Retinal pigment epithelial cell (primary cell): ENCODE results near the gene EPX.

Experiments
- DNase-seq: peaks from one replicate; pipeline ENCODE4 v3.0.0-alpha.2; 2010; ENCODE audit warnings: low read depth
- H3K4me3 ChIP-seq: 2 replicates; pipeline ENCODE4 v1.5.1; 2011; ENCODE audit warnings: mild to moderate bottlenecking, low read length, control low read depth, moderate library complexity
- CTCF ChIP-seq: conservative IDR thresholded peaks from 2 replicates; pipeline ENCODE4 v1.5.1; 2011; ENCODE audit warnings: low read depth, low read length, control low read depth, inconsistent platforms

Gene EPX

GRCh38 chr17:58210922-58211321 lies 18.4 kb downstream of the EPX start:
- peak; percentile 24 for TF ChIP-seq CTCF
- no peak overlapping the region for H3K4me3 ChIP-seq
- DNase-seq: no peak

- DNase-seq: no peak
- TF ChIP-seq CTCF: no peak
- H3K4me3 ChIP-seq: no peak overlapping the region
Observed at GRCh38 chr17:58215685-58216084, 23.2 kb downstream of the EPX start.

- DNase-seq: no peak
- no peak for TF ChIP-seq CTCF
- H3K4me3 ChIP-seq: no peak overlapping the region
Observed at GRCh38 chr17:58217766-58218165, 25.2 kb downstream of the EPX start.

- TF ChIP-seq CTCF: peak; percentile 54
- peak; percentile 56 for DNase-seq
- peak within 1 kb of the TSS; percentile 76 for H3K4me3 ChIP-seq
Observed at GRCh38 chr17:58219007-58219788, 26.7 kb downstream of the EPX start, which contains the start of gene MKS1. Gene MKS1 (minus strand): TSS chr17:58219255. CDS start chr17:58219230, 25 bp downstream.

- DNase-seq: no peak
Observed at GRCh38 chr17:58219789-58220183, 27.3 kb downstream of the EPX start.

GRCh38 chr17:58224315-58224714 lies 31.8 kb downstream of the EPX start:
- TF ChIP-seq CTCF: no peak
- H3K4me3 ChIP-seq: no peak overlapping the region
- peak; percentile 39 for DNase-seq

More at GRCh38 chr17:58219789-58220183, 27.3 kb downstream of the EPX start:
- no peak overlapping the region for H3K4me3 ChIP-seq
- TF ChIP-seq CTCF: no peak

GRCh38 chr17:58227733-58228132 lies 35.2 kb downstream of the EPX start:
- TF ChIP-seq CTCF: no peak
- no peak for DNase-seq
- no peak overlapping the region for H3K4me3 ChIP-seq
